Choroid plexus epithelial cell (primary cell): ENCODE data around the gene N4BP2L2.

Experiments used
- DNase-seq: peaks from one replicate; pipeline ENCODE4 v3.0.0-alpha.2; 2010; ENCODE audit warnings: low read depth
- H3K4me3 ChIP-seq: 2 replicates; pipeline ENCODE4 v1.5.1; 2011; ENCODE audit warnings: low read depth, mild to moderate bottlenecking, control low read depth, low read length, moderate library complexity
- CTCF ChIP-seq: conservative IDR thresholded peaks from 2 replicates; pipeline ENCODE4 v1.5.1; 2011; ENCODE audit warnings: low read depth, mild to moderate bottlenecking, control low read depth, inconsistent platforms, low read length, moderate library complexity

N4BP2L2 gene

GRCh38 chr13:32407854-32408253, 130.7 kb downstream of the N4BP2L2 start:
- no peak for DNase-seq
- TF ChIP-seq CTCF, result no peak
- no peak overlapping the region for H3K4me3 ChIP-seq

- DNase-seq, result no peak
- no peak for TF ChIP-seq CTCF
- no peak overlapping the region for H3K4me3 ChIP-seq
Observed at GRCh38 chr13:32403108-32403507, 135.5 kb downstream of the N4BP2L2 start.

GRCh38 chr13:32391101-32391619, 147.4 kb downstream of the N4BP2L2 start:
- no peak for DNase-seq
- H3K4me3 ChIP-seq, result no peak overlapping the region

GRCh38 chr13:32390484-32390883, 148.1 kb downstream of the N4BP2L2 start:
- TF ChIP-seq CTCF, result no peak
- H3K4me3 ChIP-seq, result no peak overlapping the region
- DNase-seq, result no peak

More at GRCh38 chr13:32391101-32391619, 147.4 kb downstream of the N4BP2L2 start:
- no peak for TF ChIP-seq CTCF

- DNase-seq, result no peak
- no peak overlapping the region for H3K4me3 ChIP-seq
- TF ChIP-seq CTCF, result no peak
Observed at GRCh38 chr13:32390048-32390447, 148.5 kb downstream of the N4BP2L2 start.

- no peak overlapping the region for H3K4me3 ChIP-seq
- no peak for TF ChIP-seq CTCF
- DNase-seq, result no peak
Observed at GRCh38 chr13:32385410-32385809, 153.2 kb downstream of the N4BP2L2 start.

- no peak for TF ChIP-seq CTCF
- DNase-seq, result no peak
- H3K4me3 ChIP-seq, result no peak overlapping the region
Observed at GRCh38 chr13:32384702-32385101, 153.9 kb downstream of the N4BP2L2 start.
